ENCODE measurements around the gene RFNG.

- TF ChIP-seq CTCF (conservative IDR thresholded peaks at IDR 0.05) (no peak), EZH2 (IDR thresholded peaks at IDR 0.05; ENCODE audit: low read depth) (no peak)
Observed at GRCh38 chr17:82087961-82088837, 36.6 kb upstream of the RFNG start.

All from PC-9 (cell line).